Epithelial cell of prostate (primary cell): Measurements from ENCODE around the gene CD6.

Experiments used
- DNase-seq: peaks from one replicate; pipeline ENCODE4 v3.0.0-alpha.2; 2011; ENCODE audit warnings: low read depth, low spot score
- H3K27ac ChIP-seq: fragments of 450-650 bp; 2 replicates; pipeline ENCODE4 v1.5.1; 2017; ENCODE audit warnings: mild to moderate bottlenecking

CD6 gene

GRCh38 chr11:60934124-60934789 lies 37.2 kb upstream of the CD6 start:
- no peak overlapping the region for H3K27ac ChIP-seq
- DNase-seq: no peak

- DNase-seq: no peak
- H3K27ac ChIP-seq: no peak overlapping the region
These were observed 36.5 kb upstream of the CD6 start for GRCh38 chr11:60934790-60935605.

- DNase-seq: no peak
- H3K27ac ChIP-seq: no peak overlapping the region
These were observed 35.6 kb upstream of the CD6 start for GRCh38 chr11:60935676-60936442.

DNA sequence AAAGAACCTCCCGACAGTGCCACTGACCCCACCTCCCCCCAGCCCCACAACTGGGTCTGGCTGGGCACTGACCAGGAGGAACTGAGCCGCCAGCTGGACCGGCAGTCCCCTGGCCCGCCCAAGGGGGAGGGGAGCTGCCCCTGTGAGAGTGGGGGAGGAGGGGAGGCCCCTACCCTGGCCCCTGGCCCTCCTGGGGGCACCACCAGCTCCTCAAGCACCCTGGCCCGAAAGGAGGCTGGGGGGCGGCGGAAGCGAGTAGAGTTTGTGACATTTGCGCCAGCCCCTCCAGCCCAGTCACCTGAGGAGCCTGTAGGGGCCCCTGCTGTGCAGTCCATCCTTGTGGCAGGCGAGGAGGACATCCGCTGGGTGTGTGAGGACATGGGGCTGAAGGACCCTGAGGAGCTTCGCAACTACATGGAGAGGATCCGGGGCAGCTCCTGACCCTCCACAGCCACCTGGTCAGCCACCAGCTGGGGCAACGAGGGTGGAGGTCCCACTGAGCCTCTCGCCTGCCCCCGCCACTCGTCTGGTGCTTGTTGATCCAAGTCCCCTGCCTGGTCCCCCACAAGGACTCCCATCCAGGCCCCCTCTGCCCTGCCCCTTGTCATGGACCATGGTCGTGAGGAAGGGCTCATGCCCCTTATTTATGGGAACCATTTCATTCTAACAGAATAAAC lies 34.9 kb upstream of the CD6 start:
- H3K27ac ChIP-seq: no peak overlapping the region
- DNase-seq: no peak

- H3K27ac ChIP-seq: no peak overlapping the region
- DNase-seq: no peak
These were observed 34.3 kb upstream of the CD6 start for GRCh38 chr11:60937144-60937527.

GRCh38 chr11:60937811-60938210 lies 33.7 kb upstream of the CD6 start:
- no peak for DNase-seq
- H3K27ac ChIP-seq: no peak overlapping the region

DNA sequence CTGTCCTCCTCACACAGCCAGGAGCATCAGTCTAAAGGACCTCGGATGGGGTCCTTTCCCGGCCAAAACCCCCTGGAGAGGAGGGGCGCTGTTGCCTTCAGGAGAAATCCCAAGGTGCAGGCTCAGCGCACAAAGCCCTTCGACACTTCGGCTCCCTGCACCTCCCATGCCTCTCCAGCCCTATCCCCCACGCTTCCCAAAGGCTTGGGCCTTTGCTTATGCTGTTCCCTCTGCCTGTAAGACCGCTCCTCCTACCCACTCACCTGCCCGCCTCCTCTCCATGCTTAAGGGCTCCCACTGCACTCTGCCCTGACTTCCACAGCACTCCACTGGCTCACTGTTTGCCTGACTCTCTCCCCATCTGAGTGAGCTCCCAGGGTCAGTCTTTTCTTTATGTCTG lies 33.0 kb upstream of the CD6 start:
- DNase-seq: no peak
- H3K27ac ChIP-seq: no peak overlapping the region

- no peak for DNase-seq
- H3K27ac ChIP-seq: no peak overlapping the region
These were observed 32.2 kb upstream of the CD6 start for GRCh38 chr11:60939301-60939700.

DNA sequence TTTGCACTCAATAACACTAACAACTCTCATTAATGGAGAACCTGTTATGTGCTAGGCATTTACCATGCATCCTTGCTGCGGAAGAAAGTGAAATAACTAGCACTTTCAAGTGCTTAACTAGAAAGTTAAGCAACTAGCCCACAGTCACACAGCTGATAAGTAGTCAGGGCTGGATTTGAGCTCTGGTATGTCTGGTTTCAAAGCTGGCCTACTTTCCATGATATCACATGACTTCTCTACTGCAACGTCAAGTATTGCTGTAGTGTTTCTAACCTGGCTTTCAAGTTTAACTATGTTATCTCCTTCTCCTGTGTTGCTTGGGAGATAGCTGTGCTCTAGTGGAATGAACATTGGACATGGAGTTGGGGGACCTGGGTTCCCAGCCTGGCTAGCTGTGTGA lies 31.6 kb upstream of the CD6 start:
- no peak overlapping the region for H3K27ac ChIP-seq
- DNase-seq: no peak

- peak overlapping the region; percentile 69 for H3K27ac ChIP-seq
- DNase-seq: no peak
These were observed 29.9 kb upstream of the CD6 start for GRCh38 chr11:60941371-60942119.

- peak overlapping the region; percentile 69 for H3K27ac ChIP-seq
- DNase-seq: no peak
These were observed 29.3 kb upstream of the CD6 start for GRCh38 chr11:60942219-60942618.

DNA sequence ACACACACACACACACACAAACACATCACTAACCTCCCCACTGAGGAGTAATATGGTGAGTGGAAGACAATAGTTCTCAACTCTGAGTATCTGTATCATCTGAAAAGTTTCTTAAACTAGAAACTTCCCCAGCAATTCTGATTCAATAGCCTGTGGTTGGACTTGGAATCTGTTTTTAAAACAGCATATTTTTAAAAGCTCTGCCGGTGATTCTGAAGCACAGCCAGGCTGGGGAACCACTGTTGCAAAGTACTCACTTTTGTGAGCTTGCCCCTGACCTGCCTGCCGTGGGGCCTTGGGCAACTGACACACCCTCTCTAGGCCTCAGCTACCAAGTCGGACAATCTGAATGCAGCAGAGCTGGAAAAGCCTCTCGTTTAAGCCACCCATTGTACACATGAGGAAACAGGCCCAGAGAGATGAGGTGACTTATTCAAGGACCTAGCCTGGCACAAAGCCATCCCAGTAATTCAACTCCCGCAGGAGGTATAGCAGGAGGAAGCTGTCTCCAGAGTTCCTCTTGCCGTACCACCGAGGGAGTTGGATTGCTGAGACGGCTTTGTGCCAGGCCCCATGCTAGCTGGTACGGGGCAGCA lies 28.4 kb upstream of the CD6 start:
- peak overlapping the region; percentile 69 for H3K27ac ChIP-seq
- DNase-seq: peak; percentile 85

DNA sequence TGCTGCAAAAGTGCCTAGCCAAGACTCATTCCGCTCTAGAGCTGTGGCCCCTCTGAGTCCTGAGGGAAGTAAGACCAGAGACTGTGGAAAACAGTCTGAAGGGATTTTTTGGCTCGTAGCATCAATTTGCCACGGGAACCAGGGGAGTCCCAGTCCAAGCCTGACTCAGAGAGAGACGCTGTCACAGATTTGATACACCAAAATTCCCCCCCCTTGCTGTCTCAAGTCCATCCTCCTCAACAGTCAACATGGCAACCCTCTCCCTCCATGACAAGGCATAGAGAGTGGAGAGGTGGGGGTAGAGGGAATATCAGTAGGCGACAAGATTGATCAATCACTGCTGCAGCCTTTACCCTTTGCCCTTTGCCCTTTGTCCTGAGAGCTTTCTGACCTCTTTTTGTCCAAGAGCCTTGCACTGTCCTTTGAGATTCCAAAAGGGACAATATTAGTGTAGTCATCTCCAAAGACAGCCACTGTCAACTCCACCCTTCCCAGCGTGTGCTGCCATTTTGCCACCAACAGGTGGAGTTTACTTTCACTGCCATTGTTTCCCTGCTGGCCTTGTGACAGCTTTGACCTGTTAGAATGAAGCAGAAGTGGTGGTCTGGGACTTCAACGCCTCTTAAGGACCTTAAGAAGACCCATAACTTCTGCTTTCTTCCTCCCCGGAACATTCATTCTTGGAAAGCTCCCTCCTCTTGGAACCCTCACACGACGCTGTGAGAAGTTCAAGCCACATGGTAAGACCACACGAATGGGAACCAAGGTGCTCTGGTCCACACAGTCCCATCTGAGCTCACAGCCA lies 26.8 kb upstream of the CD6 start:
- no peak for DNase-seq
- H3K27ac ChIP-seq: no peak overlapping the region

DNA sequence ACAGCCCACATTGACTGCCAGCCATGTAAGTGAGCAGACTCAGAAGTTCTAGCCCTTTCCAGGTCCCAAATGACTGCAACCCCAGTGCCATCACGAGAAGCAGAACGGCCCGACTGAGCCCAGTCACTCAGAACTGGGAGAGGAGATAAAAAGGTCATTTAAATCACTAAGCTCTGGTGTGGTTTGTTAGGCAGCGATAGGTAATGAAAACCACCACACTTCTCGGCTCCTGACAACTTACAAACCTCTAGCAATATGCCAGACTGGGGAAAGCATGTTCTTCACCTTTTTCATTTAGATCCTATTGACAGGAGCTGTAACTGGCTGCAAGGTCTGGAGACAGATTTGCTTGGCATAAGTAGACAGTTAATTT lies 26.2 kb upstream of the CD6 start:
- H3K27ac ChIP-seq: no peak overlapping the region
- DNase-seq: no peak

- no peak overlapping the region for H3K27ac ChIP-seq
- DNase-seq: no peak
These were observed 24.7 kb upstream of the CD6 start for GRCh38 chr11:60946601-60947264.

- H3K27ac ChIP-seq: no peak overlapping the region
- no peak for DNase-seq
These were observed 23.8 kb upstream of the CD6 start for GRCh38 chr11:60947700-60948099.

- DNase-seq: no peak
- no peak overlapping the region for H3K27ac ChIP-seq
These were observed 23.2 kb upstream of the CD6 start for GRCh38 chr11:60948250-60948649.

DNA sequence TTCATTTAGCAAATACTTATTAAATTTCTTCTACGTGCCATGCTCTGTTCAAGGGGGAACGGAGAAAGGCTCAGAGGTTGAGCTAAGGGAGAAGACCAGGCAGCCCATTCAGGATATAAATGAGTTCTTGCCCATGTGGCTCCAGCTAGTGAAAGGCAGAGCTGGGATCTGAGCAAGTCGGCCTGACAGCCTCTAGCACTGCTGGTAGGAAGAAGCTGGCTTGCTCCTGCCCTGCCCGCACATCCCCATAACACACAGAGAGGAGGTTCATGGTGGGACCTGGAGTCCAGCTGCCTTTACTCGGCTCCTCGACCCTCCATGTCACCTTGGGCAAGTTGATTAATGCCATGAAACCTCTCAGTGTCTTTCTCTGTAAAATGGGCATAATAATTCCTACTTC lies 21.5 kb upstream of the CD6 start:
- no peak overlapping the region for H3K27ac ChIP-seq
- DNase-seq: no peak
